GM12872 (cell line): ENCODE data around the gene MAMLD1.

Experiments
- CTCF ChIP-seq: IDR thresholded peaks from 3 replicates; pipeline ENCODE4 v1.5.1; 2011; ENCODE audit warnings: low read depth, mild to moderate bottlenecking, low read length, moderate library complexity; ENCODE audit not compliant: insufficient read depth

Gene MAMLD1

GRCh38 chrX:150436195-150436594 lies 73.1 kb downstream of the MAMLD1 start:
- no peak for TF ChIP-seq CTCF

GRCh38 chrX:150438165-150438564 lies 75.0 kb downstream of the MAMLD1 start:
- TF ChIP-seq CTCF: no peak

GRCh38 chrX:150446151-150446550 lies 83.0 kb downstream of the MAMLD1 start:
- TF ChIP-seq CTCF: no peak

GRCh38 chrX:150446995-150447394 lies 83.9 kb downstream of the MAMLD1 start:
- TF ChIP-seq CTCF: no peak

GRCh38 chrX:150449313-150449712 lies 86.2 kb downstream of the MAMLD1 start:
- peak; percentile 27; the same call in 1 of the 3 replicates for TF ChIP-seq CTCF

GRCh38 chrX:150450519-150451177 lies 87.5 kb downstream of the MAMLD1 start:
- TF ChIP-seq CTCF: no peak

GRCh38 chrX:150451953-150452352 lies 88.8 kb downstream of the MAMLD1 start:
- TF ChIP-seq CTCF: no peak
